HL-60/S4 treated with retinoic acid at 250 ng/mL for 4 days and 3 days (cell line): ENCODE data around the gene FAM53A.

ENCODE experiments used
- in situ Hi-C: fragments of 300-500 bp; cut with MboI; formaldehyde crosslinking; loops from 2 replicates; pipeline ENCODE4 v1.7.0; 2022; ENCODE audit warnings: low sequenced_read_pairs

The FAM53A gene

GRCh38 chr4:1661695-1662094 is 22.4 kb downstream of the FAM53A start:
- in situ Hi-C loops, result no loop called here

GRCh38 chr4:1660948-1661677 is 23.0 kb downstream of the FAM53A start:
- in situ Hi-C loops, result no loop called here

- in situ Hi-C loops, result no loop called here
Measured at GRCh38 chr4:1659104-1660043, 24.7 kb downstream of the FAM53A start.

GRCh38 chr4:1658581-1658980 is 25.5 kb downstream of the FAM53A start:
- in situ Hi-C loops, result no loop called here

- in situ Hi-C loops, result no loop called here
Measured at GRCh38 chr4:1658146-1658545, 26.0 kb downstream of the FAM53A start.

GRCh38 chr4:1656986-1657385 is 27.1 kb downstream of the FAM53A start:
- in situ Hi-C loops, result no loop called here

- in situ Hi-C loops, result no loop called here
Measured at GRCh38 chr4:1656132-1656531, 28.0 kb downstream of the FAM53A start.

GRCh38 chr4:1655676-1656075 is 28.4 kb downstream of the FAM53A start:
- in situ Hi-C loops, result no loop called here

GRCh38 chr4:1655081-1655480 is 29.0 kb downstream of the FAM53A start:
- in situ Hi-C loops, result no loop called here

- in situ Hi-C loops, result no loop called here
Measured at GRCh38 chr4:1654216-1654955, 29.7 kb downstream of the FAM53A start.

GRCh38 chr4:1653776-1654175 is 30.3 kb downstream of the FAM53A start:
- in situ Hi-C loops, result no loop called here

GRCh38 chr4:1652088-1652487 is 32.0 kb downstream of the FAM53A start:
- in situ Hi-C loops, result no loop called here

GRCh38 chr4:1651609-1652008 is 32.5 kb downstream of the FAM53A start:
- in situ Hi-C loops, result no loop called here

- in situ Hi-C loops, result no loop called here
Measured at GRCh38 chr4:1648962-1649361, 35.2 kb downstream of the FAM53A start.

GRCh38 chr4:1647432-1647831 is 36.7 kb downstream of the FAM53A start:
- in situ Hi-C loops, result no loop called here

GRCh38 chr4:1646690-1647089 is 37.4 kb downstream of the FAM53A start:
- in situ Hi-C loops, result no loop called here

- in situ Hi-C loops, result no loop called here
Measured at GRCh38 chr4:1644891-1645657, 39.0 kb downstream of the FAM53A start.

- in situ Hi-C loops, result no loop called here
Measured at GRCh38 chr4:1643971-1644735, 40.0 kb downstream of the FAM53A start.

GRCh38 chr4:1642196-1642951 is 41.7 kb downstream of the FAM53A start:
- in situ Hi-C loops, result no loop called here
